PFSK-1 (cell line): ENCODE measurements around the gene HAT1.

Experiments
- FOXP2 ChIP-seq: optimal IDR thresholded peaks from 2 replicates; pipeline ENCODE3; 2011; ENCODE audit warnings: borderline replicate concordance, control low read depth, inconsistent platforms; ENCODE audit not compliant: insufficient read depth; ENCODE audit errors: extremely low read length, extremely low read depth
- POLR2AphosphoS5 ChIP-seq: IDR thresholded peaks from 2 replicates; pipeline ENCODE4 v1.6.1; 2012; ENCODE audit warnings: low read depth, mild to moderate bottlenecking, control low read depth, low read length, moderate library complexity
- REST ChIP-seq, 2 experiments: IDR thresholded peaks; 2 replicates each; pipeline versions ENCODE4 v1.6.1 to v1.8.0; 2011 to 2012; ENCODE audit warnings: low read depth in 2 of 2, low read length in 2 of 2, control low read depth in 1 of 2, inconsistent platforms in 1 of 2, mild to moderate bottlenecking in 1 of 2, moderate library complexity in 1 of 2; ENCODE audit not compliant: insufficient read depth in 1 of 2
- SIN3A ChIP-seq: IDR thresholded peaks from 2 replicates; pipeline ENCODE4 v1.6.1; 2012; ENCODE audit warnings: mild to moderate bottlenecking, low read length, moderate library complexity, borderline replicate concordance; ENCODE audit not compliant: insufficient read depth
- TAF1 ChIP-seq: IDR thresholded peaks from 2 replicates; pipeline ENCODE4 v1.6.1; 2012; ENCODE audit warnings: low read length, control low read depth, borderline replicate concordance; ENCODE audit not compliant: insufficient read depth

Gene HAT1

DNA sequence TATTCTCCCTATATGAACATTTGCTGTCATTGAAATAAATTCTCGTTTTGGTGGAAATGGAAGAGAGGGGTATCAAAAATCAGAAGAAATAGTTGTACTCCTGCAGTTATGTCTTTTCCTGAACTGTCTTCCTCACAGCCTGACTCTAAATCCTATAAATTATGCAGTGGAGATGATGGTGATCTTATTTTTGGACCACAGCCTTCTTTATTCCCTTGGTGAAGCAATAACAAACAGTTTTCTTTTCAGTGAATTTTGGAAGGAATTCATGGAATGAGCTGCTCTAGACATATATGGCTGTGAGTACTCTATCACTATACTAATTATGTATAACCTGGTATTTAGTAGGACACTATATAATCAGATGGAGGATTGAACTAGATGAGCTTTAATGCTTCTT, 26.5 kb upstream of the HAT1 start:
- TF ChIP-seq REST (IDR thresholded peaks at IDR 0.05; ENCODE audit: insufficient read depth in 1 of 2, low read depth in 2 of 2, low read length in 2 of 2) = no peak
- TF ChIP-seq SIN3A = no peak
- TF ChIP-seq FOXP2 = no peak
- no peak for TF ChIP-seq POLR2AphosphoS5
- TF ChIP-seq TAF1 = no peak

GRCh38 chr2:171902840-171903420, 19.3 kb upstream of the HAT1 start:
- no peak for TF ChIP-seq REST (IDR thresholded peaks at IDR 0.05; ENCODE audit: insufficient read depth in 1 of 2, low read depth in 2 of 2, low read length in 2 of 2)
- TF ChIP-seq TAF1 = no peak
- TF ChIP-seq FOXP2 = no peak
- TF ChIP-seq SIN3A = no peak
- no peak for TF ChIP-seq POLR2AphosphoS5

GRCh38 chr2:171908235-171908634, 14.0 kb upstream of the HAT1 start:
- no peak for TF ChIP-seq FOXP2
- TF ChIP-seq SIN3A = no peak
- TF ChIP-seq REST (IDR thresholded peaks at IDR 0.05; ENCODE audit: insufficient read depth in 1 of 2, low read depth in 2 of 2, low read length in 2 of 2) = no peak
- no peak for TF ChIP-seq POLR2AphosphoS5
- no peak for TF ChIP-seq TAF1

- TF ChIP-seq SIN3A = no peak
- TF ChIP-seq REST (IDR thresholded peaks at IDR 0.05; ENCODE audit: insufficient read depth in 1 of 2, low read depth in 2 of 2, low read length in 2 of 2) = no peak
- TF ChIP-seq FOXP2 = no peak
- no peak for TF ChIP-seq TAF1
- no peak for TF ChIP-seq POLR2AphosphoS5
Observed at GRCh38 chr2:171909266-171909665, 13.0 kb upstream of the HAT1 start.

GRCh38 chr2:171910494-171910893, 11.8 kb upstream of the HAT1 start:
- no peak for TF ChIP-seq TAF1
- no peak for TF ChIP-seq POLR2AphosphoS5
- no peak for TF ChIP-seq REST (IDR thresholded peaks at IDR 0.05; ENCODE audit: insufficient read depth in 1 of 2, low read depth in 2 of 2, low read length in 2 of 2)
- no peak for TF ChIP-seq SIN3A
- no peak for TF ChIP-seq FOXP2
